H1 (cell line): ENCODE measurements around the gene NRN1. TPM values are rescaled to one million over a fixed set of nuclear protein-coding genes. Genes with fewer than 3 reads are reported as not detected.

Experiments
- ATF3 ChIP-seq: IDR thresholded peaks from 2 replicates; pipeline ENCODE4 v1.6.1; 2011; ENCODE audit warnings: low read depth, mild to moderate bottlenecking, low read length; ENCODE audit not compliant: insufficient read depth
- CBX5 ChIP-seq: fragments of 300-800, 300-1000 bp; sonication (generic); IDR thresholded peaks from 2 replicates; pipeline ENCODE4 v1.7.1; 2016; ENCODE audit warnings: antibody characterized with exemption, low read length, low read depth
- EZH2 ChIP-seq: fragments of 200-600 bp; sonication (generic); IDR thresholded peaks from 2 replicates; pipeline ENCODE4 v1.7.1; 2012; ENCODE audit warnings: low read depth, mild to moderate bottlenecking, moderate library complexity, low read length, inconsistent platforms; ENCODE audit not compliant: severe bottlenecking
- JUN ChIP-seq: IDR thresholded peaks from 2 replicates; pipeline ENCODE4 v1.6.1; 2011; ENCODE audit warnings: low read depth, mild to moderate bottlenecking, improper control_type of control experiment, low read length
- NANOG ChIP-seq: IDR thresholded peaks from 2 replicates; pipeline ENCODE4 v1.6.1; 2011; ENCODE audit warnings: low read length, low read depth, mild to moderate bottlenecking, inconsistent platforms; ENCODE audit not compliant: insufficient read depth, poor library complexity, severe bottlenecking
- NRF1 ChIP-seq: IDR thresholded peaks from 2 replicates; pipeline ENCODE4 v1.6.1; 2011; ENCODE audit warnings: mild to moderate bottlenecking, low read depth, low read length, improper control_type of control experiment
- POU5F1 ChIP-seq: IDR thresholded peaks from 2 replicates; pipeline ENCODE4 v1.6.1; 2011; ENCODE audit warnings: low read depth, mild to moderate bottlenecking, low read length, moderate library complexity
- SIN3A ChIP-seq, 2 experiments: IDR thresholded peaks in 1 of 2; conservative IDR thresholded peaks in 1 of 2; 2 replicates each; pipeline ENCODE4 v1.6.1; 2011 to 2012; ENCODE audit warnings: low read length in 2 of 2, improper control_type of control experiment in 1 of 2, low read depth in 1 of 2, mild to moderate bottlenecking in 1 of 2
- SIRT6 ChIP-seq: IDR thresholded peaks from one replicate; pipeline ENCODE4 v1.7.1; 2012; ENCODE audit warnings: low read length, inconsistent platforms
- SUZ12 ChIP-seq: fragments of 200-600 bp; sonication (generic); IDR thresholded peaks from 2 replicates; pipeline ENCODE4 v1.6.1; 2012; ENCODE audit warnings: mild to moderate bottlenecking, inconsistent platforms, low read length, moderate library complexity, mixed read lengths
- YY1 ChIP-seq: IDR thresholded peaks from 2 replicates; pipeline ENCODE4 v1.6.1; 2011; ENCODE audit warnings: low read depth, mild to moderate bottlenecking, low read length
- polyA plus RNA-seq, 7 experiments: library from polyadenylated mRNA; depleted of rRNA in 3 of 7; stranded (reverse) in 5 of 7; unstranded in 2 of 7; fragments of >200 nt in 5 of 7; fragments of 200-250 nt in 2 of 7; gene quantifications; 1 replicate in 5 of 7; 2 replicates in 1 of 7; 4 replicates in 1 of 7; pipeline versions ENCODE4 v1.2.1 to v1.2.3, GENCODE V29; 2011 to 2013; ENCODE audit warnings: missing spikeins in 2 of 7, mixed read lengths in 2 of 7
- total RNA-seq: library from RNA; stranded (reverse); fragmentation: NEBNext Ultra II Directional; extraction: Animal tissue kit (Norgen Biotek cat#: 25700); gene quantifications from 2 replicates; pipeline ENCODE4 v1.2.1, GENCODE V29; 2021

Gene NRN1
- total and polyA plus RNA-seq, 2 of the 8 experiments (the other 6 are each of a cell fraction or from before 2014, with no cell fraction given): 0.06 to 0.26 TPM

- TF ChIP-seq NRF1: no peak
- no peak for TF ChIP-seq JUN
- TF ChIP-seq SIN3A (conservative IDR thresholded peaks at IDR 0.05 in 1 of 2, IDR thresholded peaks at IDR 0.05 in 1 of 2; ENCODE audit: low read depth in 1 of 2, low read length in 2 of 2): no peak
- TF ChIP-seq ATF3: no peak
- peak; percentile 18 for TF ChIP-seq EZH2
- peak; percentile 33 for TF ChIP-seq SUZ12
- no peak for TF ChIP-seq YY1
- no peak for TF ChIP-seq SIRT6
- no peak for TF ChIP-seq CBX5
- no peak for TF ChIP-seq NANOG
- no peak for TF ChIP-seq POU5F1
These were observed 11.1 kb downstream of the NRN1 start (continued) for GRCh38 chr6:5995658-5995948.
